ENCODE results near the gene VASP. TPM values are rescaled to one million over a fixed set of nuclear protein-coding genes. Genes with fewer than 3 reads are reported as not detected.
A peak's percentile ranks its signal among the peaks of the same experiment; 100 is the strongest.
"Not testable (repeated sequence)": the region's sequence is repeated elsewhere in the genome, so short reads cannot be mapped to it uniquely, and the experiment has no call there.

Gene VASP
- polyA plus RNA-seq, 1 donor = 60.4 TPM

- Histone ChIP-seq H3K36me3 (ENCODE audit: control insufficient read depth, insufficient read depth, low read length) (peaks cover 6% of the 10 kb centered on the region), H3K27me3 (ENCODE audit: control insufficient read depth, insufficient read depth, low read length) (peaks cover 5% of the 10 kb centered on the region), H3K4me1 (ENCODE audit: control insufficient read depth, insufficient read depth, low read length) (peaks cover 12% of the 10 kb centered on the region), H3K27ac (ENCODE audit: low read length) (peak overlapping the region; percentile 92), H3K9me3 (ENCODE audit: control insufficient read depth, low read depth, low read length) (no peaks in the 10 kb centered on the region), H3K4me3 (ENCODE audit: low read length) (peak overlapping the region; percentile 99)
- WGBS (ENCODE audit: insufficient coverage, low lambda C conversion rate) = no CpG with 5 or more reads among the region's 47 CpGs
- DNase-seq = peak; percentile 92 to 96
These were observed 862 bp upstream of the VASP start for GRCh38 chr19:45506246-45506988.

GRCh38 chr19:45507872-45508416 lies 665 bp downstream of the VASP start:
- no peaks in the 10 kb centered on the region for H3K27me3 ChIP-seq (ENCODE audit: control insufficient read depth, insufficient read depth, low read length)
- peak overlapping the region; percentile 92 for H3K27ac ChIP-seq (ENCODE audit: low read length)
- whole genome bisulfite sequencing (ENCODE audit: insufficient coverage, low lambda C conversion rate) = no CpG with 5 or more reads among the region's 22 CpGs
- H3K4me1 ChIP-seq (ENCODE audit: control insufficient read depth, insufficient read depth, low read length) = peaks cover 12% of the 10 kb centered on the region
- H3K36me3 ChIP-seq (ENCODE audit: control insufficient read depth, insufficient read depth, low read length) = peaks cover 6% of the 10 kb centered on the region
- DNase-seq = no peak
- H3K4me3 ChIP-seq (ENCODE audit: low read length) = peak overlapping the region; percentile 99
- H3K9me3 ChIP-seq (ENCODE audit: control insufficient read depth, low read depth, low read length) = no peaks in the 10 kb centered on the region

DNA sequence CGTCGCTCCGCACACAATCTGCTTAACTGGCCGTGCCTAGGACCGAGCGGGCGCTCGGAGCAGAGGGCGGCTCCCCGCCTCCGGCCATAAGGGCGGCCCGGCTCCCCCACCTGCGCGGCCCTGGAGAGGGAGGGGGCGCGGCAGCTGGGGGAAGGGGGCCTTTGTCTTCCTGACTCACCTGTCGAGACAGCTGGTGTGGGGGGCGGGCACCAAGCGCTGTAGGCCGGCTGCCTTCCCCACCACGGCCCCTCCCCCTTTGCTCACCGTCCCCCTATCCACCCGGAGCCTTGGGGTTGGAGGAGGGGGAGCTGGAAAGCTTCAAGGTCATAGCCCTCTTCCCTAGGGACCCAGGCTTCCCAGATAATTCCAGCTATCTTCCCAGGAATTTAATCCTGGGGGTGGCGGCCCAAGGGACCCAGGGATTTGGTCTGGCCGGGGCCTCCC lies 1.2 kb downstream of the VASP start:
- peak; percentile 71 to 82 for DNase-seq
- Histone ChIP-seq H3K9me3 (ENCODE audit: control insufficient read depth, low read depth, low read length) (no peaks in the 10 kb centered on the region), H3K27ac (ENCODE audit: low read length) (peak overlapping the region; percentile 92), H3K36me3 (ENCODE audit: control insufficient read depth, insufficient read depth, low read length) (peaks cover 6% of the 10 kb centered on the region), H3K4me1 (ENCODE audit: control insufficient read depth, insufficient read depth, low read length) (peaks cover 12% of the 10 kb centered on the region), H3K4me3 (ENCODE audit: low read length) (peak overlapping the region; percentile 99), H3K27me3 (ENCODE audit: control insufficient read depth, insufficient read depth, low read length) (no peaks in the 10 kb centered on the region)
- WGBS (ENCODE audit: insufficient coverage, low lambda C conversion rate) = 0% methylated on average over 3 of the region's 26 CpGs

DNA sequence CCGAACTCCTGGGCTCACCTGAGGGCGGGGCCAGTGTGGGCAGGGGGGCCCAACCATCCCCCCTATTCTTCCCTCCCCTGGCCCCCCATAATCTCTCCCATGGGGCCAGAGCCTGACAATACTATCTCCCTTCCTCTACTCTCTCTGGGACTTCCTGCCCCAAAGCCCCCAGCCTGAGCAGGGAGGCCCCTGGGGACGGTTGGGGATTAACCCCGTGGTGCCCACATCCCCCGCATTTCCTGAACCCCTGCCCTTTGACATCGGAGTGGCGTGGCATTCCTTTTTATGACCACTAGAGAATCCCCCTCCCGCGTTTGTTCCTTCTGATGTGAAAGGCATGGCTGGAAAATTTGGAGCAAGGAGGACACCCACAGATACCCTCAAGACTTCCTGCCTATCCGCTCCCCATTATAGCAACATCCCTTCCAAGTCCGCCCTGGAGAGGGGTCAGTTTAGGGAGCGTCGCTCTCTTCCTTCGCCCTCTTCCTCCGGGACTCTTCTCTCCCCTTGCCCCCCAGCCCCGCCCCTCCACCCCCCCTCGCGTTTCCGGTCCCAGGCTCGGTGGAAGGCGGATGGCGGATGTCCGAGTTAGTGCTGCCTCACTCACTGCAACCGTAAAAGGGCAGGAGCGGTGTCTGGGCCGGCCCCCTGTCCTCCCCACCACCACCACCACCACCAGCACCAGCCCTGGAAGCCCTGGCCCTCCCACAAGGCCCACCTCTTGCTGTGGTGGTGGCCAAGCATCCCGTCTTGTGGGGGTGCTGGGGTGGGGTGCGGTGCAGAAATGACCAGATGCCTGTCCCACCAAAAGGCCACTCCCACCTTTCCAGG lies 1.8 kb downstream of the VASP start:
- Histone ChIP-seq H3K27me3 (ENCODE audit: control insufficient read depth, insufficient read depth, low read length) (no peaks in the 10 kb centered on the region), H3K27ac (ENCODE audit: low read length) (peak overlapping the region; percentile 92), H3K36me3 (ENCODE audit: control insufficient read depth, insufficient read depth, low read length) (peaks cover 6% of the 10 kb centered on the region), H3K4me3 (ENCODE audit: low read length) (peak overlapping the region; percentile 99), H3K9me3 (ENCODE audit: control insufficient read depth, low read depth, low read length) (no peaks in the 10 kb centered on the region), H3K4me1 (ENCODE audit: control insufficient read depth, insufficient read depth, low read length) (peaks cover 17% of the 10 kb centered on the region)
- WGBS (ENCODE audit: insufficient coverage, low lambda C conversion rate) = no CpG with 5 or more reads among the region's 28 CpGs
- DNase-seq = peak in 1 of 2 donors; percentile 55

DNA sequence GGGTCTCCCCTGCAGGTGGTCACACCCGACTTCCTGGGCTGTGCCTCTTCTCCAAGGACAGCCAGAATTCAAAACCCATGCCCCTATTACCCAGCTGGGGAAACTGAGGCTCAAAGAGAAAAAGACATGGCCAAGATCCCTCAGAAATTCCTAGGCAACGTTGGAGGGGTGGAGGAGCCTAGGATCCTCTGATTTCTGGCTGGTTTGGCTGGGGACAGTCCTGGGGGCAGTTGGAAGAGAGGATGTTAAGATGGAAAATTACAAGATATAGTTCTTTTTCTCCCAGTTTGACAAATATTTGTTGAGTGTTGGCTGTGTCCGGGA lies 2.4 kb downstream of the VASP start:
- H3K4me3 ChIP-seq (ENCODE audit: low read length) = peak overlapping the region; percentile 29
- DNase-seq = no peak
- no peaks in the 10 kb centered on the region for H3K9me3 ChIP-seq (ENCODE audit: control insufficient read depth, low read depth, low read length)
- peaks cover 23% of the 10 kb centered on the region for H3K4me1 ChIP-seq (ENCODE audit: control insufficient read depth, insufficient read depth, low read length)
- H3K27ac ChIP-seq (ENCODE audit: low read length) = peak overlapping the region; percentile 59
- no CpG with 5 or more reads among the region's 3 CpGs for WGBS (ENCODE audit: insufficient coverage, low lambda C conversion rate)
- H3K36me3 ChIP-seq (ENCODE audit: control insufficient read depth, insufficient read depth, low read length) = peaks cover 6% of the 10 kb centered on the region
- H3K27me3 ChIP-seq (ENCODE audit: control insufficient read depth, insufficient read depth, low read length) = no peaks in the 10 kb centered on the region

GRCh38 chr19:45510352-45510751 lies 3.1 kb downstream of the VASP start:
- H3K4me3 ChIP-seq (ENCODE audit: low read length); H3K36me3 ChIP-seq (ENCODE audit: control insufficient read depth, insufficient read depth, low read length); H3K27me3 ChIP-seq (ENCODE audit: control insufficient read depth, insufficient read depth, low read length); H3K27ac ChIP-seq (ENCODE audit: low read length); DNase-seq; H3K9me3 ChIP-seq (ENCODE audit: control insufficient read depth, low read depth, low read length): not testable (repeated sequence)
- no CpG with 5 or more reads among the region's 11 CpGs for WGBS (ENCODE audit: insufficient coverage, low lambda C conversion rate)
- H3K4me1 ChIP-seq (ENCODE audit: control insufficient read depth, insufficient read depth, low read length) = peaks cover 30% of the 10 kb centered on the region

DNA sequence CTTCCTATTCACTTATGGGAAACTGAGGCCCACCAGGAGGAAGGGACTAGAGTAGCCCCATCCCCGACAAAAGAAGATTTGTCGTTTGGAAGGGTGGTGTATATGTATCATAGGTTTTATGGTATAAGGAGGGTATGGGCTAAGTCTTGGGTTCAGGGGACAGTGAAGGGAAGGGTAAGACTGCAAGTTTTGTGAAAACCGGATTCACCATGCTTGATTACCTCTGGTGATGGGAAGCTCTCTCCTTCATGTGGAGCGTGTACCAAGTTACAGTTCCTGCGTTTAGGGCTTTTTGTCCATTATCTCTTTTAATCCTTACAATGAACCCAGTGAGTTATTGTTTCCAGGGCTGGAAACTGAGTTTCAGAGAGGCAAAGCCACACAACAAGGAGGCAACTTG lies 3.8 kb downstream of the VASP start:
- no peak overlapping the region for H3K4me3 ChIP-seq (ENCODE audit: low read length)
- WGBS (ENCODE audit: insufficient coverage, low lambda C conversion rate) = 100% methylated on average over 2 of the region's 5 CpGs

DNA sequence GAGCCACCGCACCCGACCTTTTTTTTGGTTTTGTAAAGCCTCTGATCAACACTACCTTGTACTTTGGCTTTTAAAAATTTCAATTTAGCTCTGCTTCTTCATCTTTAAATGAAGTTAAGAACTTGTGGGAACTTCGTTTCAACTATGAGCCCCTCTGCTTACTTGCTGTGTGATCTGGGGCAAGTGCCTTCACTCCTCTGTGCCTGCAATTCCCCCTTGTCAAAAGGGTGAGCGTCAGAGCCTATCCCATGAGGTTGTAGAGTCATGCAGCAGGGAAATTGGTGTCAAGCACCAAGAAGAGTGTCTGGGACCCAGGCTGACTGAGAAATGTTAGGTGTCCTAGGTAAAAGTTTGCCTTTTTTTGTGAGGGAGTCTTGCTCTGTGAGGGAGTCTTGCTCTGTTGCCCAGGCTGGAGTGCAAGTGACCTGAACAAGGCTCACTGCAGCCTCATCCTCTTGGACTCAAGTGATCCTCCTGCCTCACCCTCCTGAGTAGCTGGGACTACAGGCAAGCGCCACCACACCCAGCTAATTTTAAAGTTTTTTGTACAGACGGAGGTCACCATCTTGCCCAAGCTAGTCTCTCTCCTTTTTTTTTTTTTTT lies 5.7 kb downstream of the VASP start:
- no CpG with 5 or more reads among the region's 6 CpGs for WGBS (ENCODE audit: insufficient coverage, low lambda C conversion rate)
- H3K9me3 ChIP-seq (ENCODE audit: control insufficient read depth, low read depth, low read length) = no peaks in the 10 kb centered on the region

More for the DNA sequence above, 3.8 kb downstream of the VASP start:
- Histone ChIP-seq H3K9me3 (ENCODE audit: control insufficient read depth, low read depth, low read length) (no peaks in the 10 kb centered on the region), H3K27ac (ENCODE audit: low read length) (no peak overlapping the region), H3K36me3 (ENCODE audit: control insufficient read depth, insufficient read depth, low read length) (peaks cover 12% of the 10 kb centered on the region), H3K4me1 (ENCODE audit: control insufficient read depth, insufficient read depth, low read length) (peaks cover 31% of the 10 kb centered on the region), H3K27me3 (ENCODE audit: control insufficient read depth, insufficient read depth, low read length) (no peaks in the 10 kb centered on the region)
- DNase-seq = no peak

GRCh38 chr19:45514376-45515051 lies 7.2 kb downstream of the VASP start:
- no peaks in the 10 kb centered on the region for H3K27me3 ChIP-seq (ENCODE audit: control insufficient read depth, insufficient read depth, low read length)
- H3K36me3 ChIP-seq (ENCODE audit: control insufficient read depth, insufficient read depth, low read length) = peaks cover 26% of the 10 kb centered on the region
- no CpG with 5 or more reads among the region's 13 CpGs for WGBS (ENCODE audit: insufficient coverage, low lambda C conversion rate)
- peak overlapping the region; percentile 38 for H3K27ac ChIP-seq (ENCODE audit: low read length)
- H3K4me1 ChIP-seq (ENCODE audit: control insufficient read depth, insufficient read depth, low read length) = peaks cover 28% of the 10 kb centered on the region
- DNase-seq = peak; percentile 73 to 81
- H3K9me3 ChIP-seq (ENCODE audit: control insufficient read depth, low read depth, low read length) = no peaks in the 10 kb centered on the region
- H3K4me3 ChIP-seq (ENCODE audit: low read length) = no peak overlapping the region

More for the DNA sequence above, 5.7 kb downstream of the VASP start:
- DNase-seq = no peak
- H3K27ac ChIP-seq (ENCODE audit: low read length) = no peak overlapping the region
- H3K36me3 ChIP-seq (ENCODE audit: control insufficient read depth, insufficient read depth, low read length) = peaks cover 15% of the 10 kb centered on the region
- H3K4me3 ChIP-seq (ENCODE audit: low read length) = no peak overlapping the region
- H3K27me3 ChIP-seq (ENCODE audit: control insufficient read depth, insufficient read depth, low read length) = no peaks in the 10 kb centered on the region
- H3K4me1 ChIP-seq (ENCODE audit: control insufficient read depth, insufficient read depth, low read length) = peaks cover 30% of the 10 kb centered on the region

Measured in large intestine (tissue), 3 donors.